Liver (tissue), 3 donors: Measurements from ENCODE around the gene CHD3.

Source experiments
- EGR1 ChIP-seq, 2 donors: IDR thresholded peaks; 2 replicates each; pipeline ENCODE4 v1.6.1; 2016 to 2018; ENCODE audit warnings: antibody characterized with exemption in 2 of 2, low read depth in 2 of 2
- FOXA1 ChIP-seq: IDR thresholded peaks from 2 replicates; pipeline ENCODE4 v1.6.1; 2016; ENCODE audit warnings: antibody characterized with exemption
- JUND ChIP-seq, 2 donors: IDR thresholded peaks; 2 replicates each; pipeline ENCODE4 v1.6.1; 2016; ENCODE audit warnings: antibody characterized with exemption in 2 of 2
- RAD21 ChIP-seq, 2 donors: IDR thresholded peaks; 2 replicates each; pipeline ENCODE4 v1.6.1; 2016; ENCODE audit warnings: antibody characterized with exemption in 2 of 2, mild to moderate bottlenecking in 2 of 2
- SP1 ChIP-seq: IDR thresholded peaks from 2 replicates; pipeline ENCODE4 v1.6.1; 2018; ENCODE audit warnings: antibody characterized with exemption, mild to moderate bottlenecking
- TAF1 ChIP-seq: conservative IDR thresholded peaks from 2 replicates; pipeline ENCODE4 v1.6.1; 2016; ENCODE audit warnings: antibody characterized with exemption, mild to moderate bottlenecking
- YY1 ChIP-seq: IDR thresholded peaks from 2 replicates; pipeline ENCODE4 v1.6.1; 2016; ENCODE audit warnings: antibody characterized with exemption, mild to moderate bottlenecking
- TF ChIP-seq, protein P1 (sequence below): fragments of 150-350 bp; IDR thresholded peaks from 2 replicates; pipeline ENCODE4 v1.5.1; 2017; ENCODE audit warnings: improper control_type of control experiment, low read depth, low read length; ENCODE audit not compliant: missing input control
- TF ChIP-seq, protein P2 (sequence below): IDR thresholded peaks from 2 replicates; pipeline ENCODE4 v1.6.1; 2016; ENCODE audit warnings: antibody characterized with exemption
- TF ChIP-seq, protein P3 (sequence below): IDR thresholded peaks from 2 replicates; pipeline ENCODE4 v1.6.1; 2016; ENCODE audit warnings: antibody characterized with exemption
- TF ChIP-seq, protein P4 (sequence below): IDR thresholded peaks from 2 replicates; pipeline ENCODE4 v1.6.1; 2016; ENCODE audit warnings: antibody characterized with exemption
- donor health status: healthy.
- donor health status: healthy.

DNA sequence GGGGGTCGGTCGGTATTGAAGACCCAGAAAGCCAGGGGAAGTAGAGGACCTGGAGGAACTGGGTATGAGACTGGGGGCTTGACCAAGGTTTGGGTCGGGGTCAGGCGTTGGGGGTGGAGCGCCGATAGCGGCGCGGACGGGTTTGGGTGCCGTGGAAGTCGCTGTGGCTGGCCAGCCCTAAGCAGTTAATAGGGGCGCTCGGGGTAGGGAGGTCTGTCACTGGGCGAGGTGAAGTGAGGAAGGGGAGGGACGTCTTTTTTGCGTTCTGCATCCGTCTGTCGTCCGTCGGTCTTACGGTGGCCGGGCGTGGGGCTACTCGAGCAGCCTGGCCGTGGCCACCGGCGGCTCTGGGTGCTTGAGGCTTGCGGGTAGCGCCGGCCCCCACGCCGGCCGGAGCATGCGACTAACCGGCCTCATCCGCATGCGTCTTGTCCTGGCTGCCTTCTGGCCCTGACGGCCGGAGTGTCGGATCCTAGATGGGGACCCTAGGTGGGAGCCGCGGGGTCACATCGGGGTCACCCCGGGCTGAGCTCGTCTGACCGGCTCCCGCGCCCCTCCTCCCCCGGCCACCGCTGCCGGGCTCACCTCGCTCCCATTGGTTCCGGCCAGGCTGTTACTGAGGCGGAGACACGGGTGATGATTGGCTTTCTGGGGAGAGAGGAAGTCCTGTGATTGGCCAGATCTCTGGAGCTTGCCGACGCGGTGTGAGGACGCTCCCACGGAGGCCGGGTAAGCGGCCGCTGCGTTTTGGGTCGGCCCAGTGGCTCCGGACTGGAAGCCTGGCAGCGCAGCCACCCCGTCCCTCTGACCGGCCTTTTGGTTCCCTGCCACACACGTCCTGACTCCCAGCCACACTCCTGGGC is 44.1 kb upstream of the CHD3 start:
- TF ChIP-seq RAD21 (IDR thresholded peaks at IDR 0.05), result peak in 1 of 2 donors; percentile 44
- TF ChIP-seq, protein P1, sequence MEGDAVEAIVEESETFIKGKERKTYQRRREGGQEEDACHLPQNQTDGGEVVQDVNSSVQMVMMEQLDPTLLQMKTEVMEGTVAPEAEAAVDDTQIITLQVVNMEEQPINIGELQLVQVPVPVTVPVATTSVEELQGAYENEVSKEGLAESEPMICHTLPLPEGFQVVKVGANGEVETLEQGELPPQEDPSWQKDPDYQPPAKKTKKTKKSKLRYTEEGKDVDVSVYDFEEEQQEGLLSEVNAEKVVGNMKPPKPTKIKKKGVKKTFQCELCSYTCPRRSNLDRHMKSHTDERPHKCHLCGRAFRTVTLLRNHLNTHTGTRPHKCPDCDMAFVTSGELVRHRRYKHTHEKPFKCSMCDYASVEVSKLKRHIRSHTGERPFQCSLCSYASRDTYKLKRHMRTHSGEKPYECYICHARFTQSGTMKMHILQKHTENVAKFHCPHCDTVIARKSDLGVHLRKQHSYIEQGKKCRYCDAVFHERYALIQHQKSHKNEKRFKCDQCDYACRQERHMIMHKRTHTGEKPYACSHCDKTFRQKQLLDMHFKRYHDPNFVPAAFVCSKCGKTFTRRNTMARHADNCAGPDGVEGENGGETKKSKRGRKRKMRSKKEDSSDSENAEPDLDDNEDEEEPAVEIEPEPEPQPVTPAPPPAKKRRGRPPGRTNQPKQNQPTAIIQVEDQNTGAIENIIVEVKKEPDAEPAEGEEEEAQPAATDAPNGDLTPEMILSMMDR, result no peak
- TF ChIP-seq YY1, result peak; percentile 64
- TF ChIP-seq, protein P2, sequence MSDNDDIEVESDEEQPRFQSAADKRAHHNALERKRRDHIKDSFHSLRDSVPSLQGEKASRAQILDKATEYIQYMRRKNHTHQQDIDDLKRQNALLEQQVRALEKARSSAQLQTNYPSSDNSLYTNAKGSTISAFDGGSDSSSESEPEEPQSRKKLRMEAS, result no peak
- TF ChIP-seq EGR1 (IDR thresholded peaks at IDR 0.05; ENCODE audit: low read depth in 2 of 2), result peak in 1 of 2 donors; percentile 18
- TF ChIP-seq, protein P3, sequence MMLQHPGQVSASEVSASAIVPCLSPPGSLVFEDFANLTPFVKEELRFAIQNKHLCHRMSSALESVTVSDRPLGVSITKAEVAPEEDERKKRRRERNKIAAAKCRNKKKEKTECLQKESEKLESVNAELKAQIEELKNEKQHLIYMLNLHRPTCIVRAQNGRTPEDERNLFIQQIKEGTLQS, result no peak
- TF ChIP-seq, protein P4, sequence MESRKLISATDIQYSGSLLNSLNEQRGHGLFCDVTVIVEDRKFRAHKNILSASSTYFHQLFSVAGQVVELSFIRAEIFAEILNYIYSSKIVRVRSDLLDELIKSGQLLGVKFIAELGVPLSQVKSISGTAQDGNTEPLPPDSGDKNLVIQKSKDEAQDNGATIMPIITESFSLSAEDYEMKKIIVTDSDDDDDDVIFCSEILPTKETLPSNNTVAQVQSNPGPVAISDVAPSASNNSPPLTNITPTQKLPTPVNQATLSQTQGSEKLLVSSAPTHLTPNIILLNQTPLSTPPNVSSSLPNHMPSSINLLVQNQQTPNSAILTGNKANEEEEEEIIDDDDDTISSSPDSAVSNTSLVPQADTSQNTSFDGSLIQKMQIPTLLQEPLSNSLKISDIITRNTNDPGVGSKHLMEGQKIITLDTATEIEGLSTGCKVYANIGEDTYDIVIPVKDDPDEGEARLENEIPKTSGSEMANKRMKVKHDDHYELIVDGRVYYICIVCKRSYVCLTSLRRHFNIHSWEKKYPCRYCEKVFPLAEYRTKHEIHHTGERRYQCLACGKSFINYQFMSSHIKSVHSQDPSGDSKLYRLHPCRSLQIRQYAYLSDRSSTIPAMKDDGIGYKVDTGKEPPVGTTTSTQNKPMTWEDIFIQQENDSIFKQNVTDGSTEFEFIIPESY, result no peak
- no peak for TF ChIP-seq FOXA1
- peak; percentile 89 for TF ChIP-seq SP1
- no peak for TF ChIP-seq TAF1
- no peak for TF ChIP-seq JUND (IDR thresholded peaks at IDR 0.05)
